ENCODE measurements around the gene TMEM184B. TPM values are rescaled to one million over a fixed set of nuclear protein-coding genes. Genes with fewer than 3 reads are reported as not detected.

TMEM184B gene
- total RNA-seq, 1 experiment from 2014 or later, result 89.7 TPM

DNA sequence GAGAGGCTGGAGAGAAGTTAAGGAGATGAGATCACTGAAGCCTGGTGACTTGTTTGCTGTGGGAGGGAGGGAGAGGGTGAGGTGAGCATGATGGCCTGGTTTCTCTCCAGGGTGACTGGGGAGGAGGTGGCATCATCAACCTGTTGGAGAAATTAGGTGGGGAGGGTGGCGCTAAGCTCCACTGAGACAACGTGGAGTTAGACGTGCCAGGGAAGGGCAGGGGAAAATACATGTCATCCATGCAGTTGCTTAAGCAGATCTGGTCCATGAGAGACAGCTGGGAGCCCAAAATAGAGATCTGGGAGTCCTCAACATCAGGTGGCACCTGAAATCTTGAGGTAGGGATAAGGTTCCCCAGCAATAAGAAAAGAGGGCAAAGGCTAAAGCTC, 80.3 kb downstream of the TMEM184B start:
- H3K27ac Mint-ChIP-seq, result no peak overlapping the region
- TF ChIP-seq, protein P1, sequence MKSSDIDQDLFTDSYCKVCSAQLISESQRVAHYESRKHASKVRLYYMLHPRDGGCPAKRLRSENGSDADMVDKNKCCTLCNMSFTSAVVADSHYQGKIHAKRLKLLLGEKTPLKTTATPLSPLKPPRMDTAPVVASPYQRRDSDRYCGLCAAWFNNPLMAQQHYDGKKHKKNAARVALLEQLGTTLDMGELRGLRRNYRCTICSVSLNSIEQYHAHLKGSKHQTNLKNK (CRISPR knock-in tag; IDR thresholded peaks at IDR 0.05), result no peak
- TF ChIP-seq, protein P2, sequence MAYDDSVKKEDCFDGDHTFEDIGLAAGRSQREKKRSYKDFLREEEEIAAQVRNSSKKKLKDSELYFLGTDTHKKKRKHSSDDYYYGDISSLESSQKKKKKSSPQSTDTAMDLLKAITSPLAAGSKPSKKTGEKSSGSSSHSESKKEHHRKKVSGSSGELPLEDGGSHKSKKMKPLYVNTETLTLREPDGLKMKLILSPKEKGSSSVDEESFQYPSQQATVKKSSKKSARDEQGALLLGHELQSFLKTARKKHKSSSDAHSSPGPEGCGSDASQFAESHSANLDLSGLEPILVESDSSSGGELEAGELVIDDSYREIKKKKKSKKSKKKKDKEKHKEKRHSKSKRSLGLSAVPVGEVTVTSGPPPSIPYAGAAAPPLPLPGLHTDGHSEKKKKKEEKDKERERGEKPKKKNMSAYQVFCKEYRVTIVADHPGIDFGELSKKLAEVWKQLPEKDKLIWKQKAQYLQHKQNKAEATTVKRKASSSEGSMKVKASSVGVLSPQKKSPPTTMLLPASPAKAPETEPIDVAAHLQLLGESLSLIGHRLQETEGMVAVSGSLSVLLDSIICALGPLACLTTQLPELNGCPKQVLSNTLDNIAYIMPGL (CRISPR knock-in tag; IDR thresholded peaks at IDR 0.05), result no peak
- TF ChIP-seq ZNF423 (CRISPR knock-in tag; IDR thresholded peaks at IDR 0.05), result no peak
- no peak overlapping the region for H3K4me3 Mint-ChIP-seq
- H3K4me1 Mint-ChIP-seq, result no peaks in the 10 kb centered on the region
- peaks cover 31% of the 10 kb centered on the region for H3K27me3 Mint-ChIP-seq (ENCODE audit: low read depth)
- ATAC-seq (no peak), DNase-seq (ENCODE audit: low spot score) (no peak)
- POLR2A ChIA-PET, result interaction anchor here (0.9 kb wide), 1 partner anchor 11 kb away, joined by 3 read pairs; the partner anchor contains the start of gene PLA2G6
- CTCF ChIA-PET, result interaction anchor here (1.2 to 1.4 kb wide), 2 partner anchors 10 to 78 kb away, joined by 3 to 4 read pairs; no protein-coding TSS in a partner anchor
- no peaks in the 10 kb centered on the region for H3K36me3 Mint-ChIP-seq
- H3K9me3 Mint-ChIP-seq, result no peaks in the 10 kb centered on the region

DNA sequence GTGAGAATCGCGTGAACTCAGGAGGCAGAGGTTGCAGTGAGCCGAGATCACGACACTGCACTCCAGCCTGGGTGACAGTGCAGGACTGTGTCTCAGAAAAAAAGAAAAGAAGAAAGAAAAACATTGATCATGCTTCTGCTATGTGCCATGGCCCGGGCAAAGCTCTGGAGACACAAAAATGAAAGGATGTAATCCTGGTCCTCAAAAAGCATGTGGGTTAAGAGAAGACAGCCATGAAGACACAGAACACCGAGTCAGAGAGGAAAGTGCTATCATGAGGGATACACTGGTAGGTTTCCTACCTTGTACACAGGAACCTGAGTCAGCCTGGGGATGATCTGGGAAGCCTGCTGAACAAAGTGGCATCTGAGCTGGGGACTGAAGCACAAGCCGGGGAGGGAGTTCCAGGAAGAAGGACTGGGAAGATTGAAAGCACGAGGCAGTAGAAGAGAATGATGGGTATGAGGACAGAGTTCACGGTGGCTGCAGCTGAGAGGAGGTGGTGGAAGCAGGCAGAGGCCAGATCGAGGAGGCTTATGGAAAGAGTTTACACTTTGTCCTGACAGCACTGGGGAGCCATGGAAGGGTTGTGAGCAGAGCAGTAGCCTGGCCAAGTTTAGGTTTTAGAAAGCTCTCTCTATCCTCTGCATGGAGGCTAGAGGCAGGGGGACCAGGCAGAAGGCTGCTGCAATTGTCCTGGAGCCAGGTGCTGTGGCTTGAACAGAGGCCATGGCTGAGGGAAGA, 80.9 kb downstream of the TMEM184B start:
- ATAC-seq (no peak), DNase-seq (ENCODE audit: low spot score) (no peak)
- peaks cover 31% of the 10 kb centered on the region for H3K27me3 Mint-ChIP-seq (ENCODE audit: low read depth)
- H3K4me3 Mint-ChIP-seq, result no peak overlapping the region
- TF ChIP-seq, protein P3, sequence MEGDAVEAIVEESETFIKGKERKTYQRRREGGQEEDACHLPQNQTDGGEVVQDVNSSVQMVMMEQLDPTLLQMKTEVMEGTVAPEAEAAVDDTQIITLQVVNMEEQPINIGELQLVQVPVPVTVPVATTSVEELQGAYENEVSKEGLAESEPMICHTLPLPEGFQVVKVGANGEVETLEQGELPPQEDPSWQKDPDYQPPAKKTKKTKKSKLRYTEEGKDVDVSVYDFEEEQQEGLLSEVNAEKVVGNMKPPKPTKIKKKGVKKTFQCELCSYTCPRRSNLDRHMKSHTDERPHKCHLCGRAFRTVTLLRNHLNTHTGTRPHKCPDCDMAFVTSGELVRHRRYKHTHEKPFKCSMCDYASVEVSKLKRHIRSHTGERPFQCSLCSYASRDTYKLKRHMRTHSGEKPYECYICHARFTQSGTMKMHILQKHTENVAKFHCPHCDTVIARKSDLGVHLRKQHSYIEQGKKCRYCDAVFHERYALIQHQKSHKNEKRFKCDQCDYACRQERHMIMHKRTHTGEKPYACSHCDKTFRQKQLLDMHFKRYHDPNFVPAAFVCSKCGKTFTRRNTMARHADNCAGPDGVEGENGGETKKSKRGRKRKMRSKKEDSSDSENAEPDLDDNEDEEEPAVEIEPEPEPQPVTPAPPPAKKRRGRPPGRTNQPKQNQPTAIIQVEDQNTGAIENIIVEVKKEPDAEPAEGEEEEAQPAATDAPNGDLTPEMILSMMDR (IDR thresholded peaks at IDR 0.05), result no peak
- TF ChIP-seq RORB (CRISPR knock-in tag; IDR thresholded peaks at IDR 0.05) (no peak), NR1H2 (CRISPR knock-in tag; IDR thresholded peaks at IDR 0.05) (no peak)
- no peaks in the 10 kb centered on the region for H3K4me1 Mint-ChIP-seq
- H3K9me3 Mint-ChIP-seq, result no peaks in the 10 kb centered on the region
- H3K36me3 Mint-ChIP-seq, result no peaks in the 10 kb centered on the region
- no peak overlapping the region for H3K27ac Mint-ChIP-seq
- CTCF ChIA-PET, result interaction anchor here (0.6 to 1.4 kb wide), 4 partner anchors 10 to 94 kb away, joined by 3 to 4 read pairs (median 3); no protein-coding TSS in a partner anchor
- POLR2A ChIA-PET, result no interaction called here

DNA sequence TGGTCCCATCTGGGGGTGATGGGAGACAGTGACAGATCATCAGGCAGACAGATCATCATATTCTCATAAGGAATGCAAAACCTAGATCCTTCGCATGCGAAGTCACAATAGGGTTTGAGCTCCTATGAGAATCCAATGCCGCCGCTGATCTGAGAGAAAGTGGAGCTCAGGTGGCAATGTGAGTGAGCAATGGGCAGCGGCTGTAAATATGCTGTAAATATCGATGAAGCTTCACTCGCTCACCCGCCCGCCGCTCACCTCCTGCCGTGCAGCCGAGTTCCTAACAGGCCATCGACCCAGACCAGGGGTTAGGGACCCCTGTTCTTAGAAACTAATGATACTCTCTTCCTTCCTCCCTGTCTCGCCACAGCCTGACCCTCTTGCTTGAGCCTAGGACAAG, 81.8 kb downstream of the TMEM184B start:
- H3K36me3 Mint-ChIP-seq, result no peaks in the 10 kb centered on the region
- H3K4me3 Mint-ChIP-seq, result no peak overlapping the region
- H3K9me3 Mint-ChIP-seq, result no peaks in the 10 kb centered on the region
- peaks cover 31% of the 10 kb centered on the region for H3K27me3 Mint-ChIP-seq (ENCODE audit: low read depth)
- ATAC-seq (no peak), DNase-seq (ENCODE audit: low spot score) (no peak)
- ChIA-PET POLR2A (no interaction called here), CTCF (interaction anchor here (0.6 to 0.8 kb wide), 2 partner anchors 13 to 94 kb away, joined by 3 read pairs; no protein-coding TSS in a partner anchor)
- H3K4me1 Mint-ChIP-seq, result no peaks in the 10 kb centered on the region
- no peak overlapping the region for H3K27ac Mint-ChIP-seq
- TF ChIP-seq, protein P1 (CRISPR knock-in tag; IDR thresholded peaks at IDR 0.05), result no peak
- TF ChIP-seq ZNF671 (CRISPR knock-in tag; IDR thresholded peaks at IDR 0.05) (no peak), ESRRA (CRISPR knock-in tag; IDR thresholded peaks at IDR 0.05; ENCODE audit: borderline replicate concordance) (no peak), EMX1 (CRISPR knock-in tag; IDR thresholded peaks at IDR 0.05) (no peak), CBFB (CRISPR knock-in tag; IDR thresholded peaks at IDR 0.05; ENCODE audit: low read depth) (no peak), GTF2I (CRISPR knock-in tag; conservative IDR thresholded peaks at IDR 0.05) (no peak), HMGA2 (CRISPR knock-in tag; IDR thresholded peaks at IDR 0.05) (no peak)
- TF ChIP-seq, protein P4, sequence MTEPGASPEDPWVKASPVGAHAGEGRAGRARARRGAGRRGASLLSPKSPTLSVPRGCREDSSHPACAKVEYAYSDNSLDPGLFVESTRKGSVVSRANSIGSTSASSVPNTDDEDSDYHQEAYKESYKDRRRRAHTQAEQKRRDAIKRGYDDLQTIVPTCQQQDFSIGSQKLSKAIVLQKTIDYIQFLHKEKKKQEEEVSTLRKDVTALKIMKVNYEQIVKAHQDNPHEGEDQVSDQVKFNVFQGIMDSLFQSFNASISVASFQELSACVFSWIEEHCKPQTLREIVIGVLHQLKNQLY (CRISPR knock-in tag; IDR thresholded peaks at IDR 0.05), result no peak
- TF ChIP-seq, protein P5, sequence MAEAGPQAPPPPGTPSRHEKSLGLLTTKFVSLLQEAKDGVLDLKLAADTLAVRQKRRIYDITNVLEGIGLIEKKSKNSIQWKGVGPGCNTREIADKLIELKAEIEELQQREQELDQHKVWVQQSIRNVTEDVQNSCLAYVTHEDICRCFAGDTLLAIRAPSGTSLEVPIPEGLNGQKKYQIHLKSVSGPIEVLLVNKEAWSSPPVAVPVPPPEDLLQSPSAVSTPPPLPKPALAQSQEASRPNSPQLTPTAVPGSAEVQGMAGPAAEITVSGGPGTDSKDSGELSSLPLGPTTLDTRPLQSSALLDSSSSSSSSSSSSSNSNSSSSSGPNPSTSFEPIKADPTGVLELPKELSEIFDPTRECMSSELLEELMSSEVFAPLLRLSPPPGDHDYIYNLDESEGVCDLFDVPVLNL (CRISPR knock-in tag; IDR thresholded peaks at IDR 0.05; ENCODE audit: borderline replicate concordance, low read depth), result no peak
- TF ChIP-seq, protein P6, sequence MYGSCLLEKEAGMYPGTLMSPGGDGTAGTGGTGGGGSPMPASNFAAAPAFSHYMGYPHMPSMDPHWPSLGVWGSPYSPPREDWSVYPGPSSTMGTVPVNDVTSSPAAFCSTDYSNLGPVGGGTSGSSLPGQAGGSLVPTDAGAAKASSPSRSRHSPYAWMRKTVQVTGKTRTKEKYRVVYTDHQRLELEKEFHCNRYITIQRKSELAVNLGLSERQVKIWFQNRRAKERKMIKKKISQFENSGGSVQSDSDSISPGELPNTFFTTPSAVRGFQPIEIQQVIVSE (CRISPR knock-in tag; IDR thresholded peaks at IDR 0.05; ENCODE audit: borderline replicate concordance), result no peak
- TF ChIP-seq, protein P7, sequence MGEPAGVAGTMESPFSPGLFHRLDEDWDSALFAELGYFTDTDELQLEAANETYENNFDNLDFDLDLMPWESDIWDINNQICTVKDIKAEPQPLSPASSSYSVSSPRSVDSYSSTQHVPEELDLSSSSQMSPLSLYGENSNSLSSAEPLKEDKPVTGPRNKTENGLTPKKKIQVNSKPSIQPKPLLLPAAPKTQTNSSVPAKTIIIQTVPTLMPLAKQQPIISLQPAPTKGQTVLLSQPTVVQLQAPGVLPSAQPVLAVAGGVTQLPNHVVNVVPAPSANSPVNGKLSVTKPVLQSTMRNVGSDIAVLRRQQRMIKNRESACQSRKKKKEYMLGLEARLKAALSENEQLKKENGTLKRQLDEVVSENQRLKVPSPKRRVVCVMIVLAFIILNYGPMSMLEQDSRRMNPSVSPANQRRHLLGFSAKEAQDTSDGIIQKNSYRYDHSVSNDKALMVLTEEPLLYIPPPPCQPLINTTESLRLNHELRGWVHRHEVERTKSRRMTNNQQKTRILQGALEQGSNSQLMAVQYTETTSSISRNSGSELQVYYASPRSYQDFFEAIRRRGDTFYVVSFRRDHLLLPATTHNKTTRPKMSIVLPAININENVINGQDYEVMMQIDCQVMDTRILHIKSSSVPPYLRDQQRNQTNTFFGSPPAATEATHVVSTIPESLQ (CRISPR knock-in tag; IDR thresholded peaks at IDR 0.05), result no peak

All from WTC11 (cell line).